ENCODE data around the gene AMN.

GRCh38 chr14:102927346-102927877 lies 4.9 kb downstream of the AMN start:
- TF ChIP-seq EZH2 (IDR thresholded peaks at IDR 0.05; ENCODE audit: insufficient read depth, poor library complexity, severe bottlenecking) (no peak), EZH2phosphoT487 (IDR thresholded peaks at IDR 0.05; ENCODE audit: insufficient read depth, low read depth) (no peak)
